Ureter (tissue), 1 donor: ENCODE results near the gene MMRN2. TPM values are rescaled to one million over a fixed set of nuclear protein-coding genes. Genes with fewer than 3 reads are reported as not detected.
"Not testable (repeated sequence)": the region's sequence is repeated elsewhere in the genome, so short reads cannot be mapped to it uniquely, and the experiment has no call there.

Experiments
- DNase-seq: peaks from one replicate; pipeline ENCODE4 v3.0.0-alpha.2; 2020; ENCODE audit warnings: low spot score
- total RNA-seq: library from RNA; stranded (reverse); gene quantifications from one replicate; pipeline ENCODE4 v1.2.4, GENCODE V29; 2023
- donor health status: DM: yes; HTN: yes; CAD: no.

The MMRN2 gene
- total RNA-seq, 1 donor from 2014 or later = 99.0 TPM

GRCh38 chr10:86941426-86941825 is 16.0 kb downstream of the MMRN2 start:
- peak; percentile 29 for DNase-seq

DNA sequence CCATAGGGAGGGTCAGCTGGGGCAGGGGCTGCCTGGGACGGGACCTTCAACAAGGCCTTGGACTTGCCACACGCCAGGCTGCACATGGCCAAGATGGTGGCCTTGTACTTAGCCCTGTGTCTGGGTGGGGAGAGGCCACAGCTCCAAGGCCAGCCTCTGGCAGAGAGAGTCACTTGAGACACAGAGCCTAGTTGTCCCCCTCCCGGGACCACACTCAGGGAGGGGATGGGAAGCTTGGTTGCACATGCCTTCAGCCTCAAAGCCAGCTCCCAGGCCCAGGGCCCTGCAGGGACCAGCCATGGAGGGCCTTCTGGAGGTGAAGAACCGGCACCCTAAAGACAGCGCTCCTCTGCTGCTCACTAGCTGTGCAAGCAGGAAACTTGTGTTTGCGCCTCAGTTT is 16.7 kb downstream of the MMRN2 start:
- DNase-seq = peak; percentile 32

- DNase-seq = peak; percentile 29
Observed at GRCh38 chr10:86940076-86940475, 17.3 kb downstream of the MMRN2 start.

DNA sequence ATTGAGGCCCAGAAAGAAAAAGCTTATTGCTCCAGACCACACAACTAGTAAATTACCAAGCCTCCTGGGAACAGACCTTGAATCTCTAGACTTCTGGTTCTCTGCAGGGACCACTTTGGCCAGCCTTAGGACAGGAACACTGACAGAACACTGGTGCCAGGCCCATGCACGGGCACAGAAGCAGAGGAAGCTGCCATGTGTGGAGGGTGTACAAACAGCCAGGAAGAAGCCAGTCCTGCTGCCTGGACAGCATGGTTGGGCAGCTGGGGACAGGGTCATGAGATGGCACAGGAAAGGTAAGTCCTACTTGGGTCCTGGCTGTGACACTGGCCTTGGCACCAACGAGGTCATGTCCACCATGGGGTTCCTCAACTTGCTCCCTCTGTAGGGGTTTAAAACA is 19.2 kb downstream of the MMRN2 start:
- no peak for DNase-seq

- no peak for DNase-seq
Observed at GRCh38 chr10:86937502-86938154, 19.8 kb downstream of the MMRN2 start.

- DNase-seq = no peak
Observed at GRCh38 chr10:86936661-86937501, 20.5 kb downstream of the MMRN2 start.

GRCh38 chr10:86934162-86934711 is 23.2 kb downstream of the MMRN2 start:
- DNase-seq = not testable (repeated sequence)

DNA sequence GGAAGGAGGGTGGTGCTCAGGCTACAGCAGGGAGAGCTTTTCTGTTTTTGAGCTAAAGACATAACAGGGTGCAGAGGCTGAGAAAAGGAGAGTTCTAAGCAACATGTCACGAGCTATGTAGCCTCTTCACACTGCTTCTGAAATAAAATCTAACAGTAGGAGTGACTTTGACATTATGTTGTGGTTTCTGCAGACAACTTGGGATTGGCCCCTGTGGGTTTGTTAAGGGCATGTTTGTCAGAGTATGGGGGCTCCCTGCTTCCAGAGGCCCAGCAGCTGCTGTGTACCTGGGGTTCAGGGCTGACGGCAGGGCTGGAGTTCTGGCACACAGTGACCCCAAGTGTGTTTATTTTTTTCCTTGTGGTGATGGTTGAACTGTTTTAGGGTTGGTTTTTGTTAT is 24.7 kb downstream of the MMRN2 start:
- no peak for DNase-seq

- no peak for DNase-seq
Observed at GRCh38 chr10:86931872-86932271, 25.5 kb downstream of the MMRN2 start.

- DNase-seq = no peak
Observed at GRCh38 chr10:86929468-86930380, 27.7 kb downstream of the MMRN2 start.

GRCh38 chr10:86922553-86922961 is 34.9 kb downstream of the MMRN2 start:
- no peak for DNase-seq

GRCh38 chr10:86918022-86918471 is 39.4 kb downstream of the MMRN2 start:
- no peak for DNase-seq

DNA sequence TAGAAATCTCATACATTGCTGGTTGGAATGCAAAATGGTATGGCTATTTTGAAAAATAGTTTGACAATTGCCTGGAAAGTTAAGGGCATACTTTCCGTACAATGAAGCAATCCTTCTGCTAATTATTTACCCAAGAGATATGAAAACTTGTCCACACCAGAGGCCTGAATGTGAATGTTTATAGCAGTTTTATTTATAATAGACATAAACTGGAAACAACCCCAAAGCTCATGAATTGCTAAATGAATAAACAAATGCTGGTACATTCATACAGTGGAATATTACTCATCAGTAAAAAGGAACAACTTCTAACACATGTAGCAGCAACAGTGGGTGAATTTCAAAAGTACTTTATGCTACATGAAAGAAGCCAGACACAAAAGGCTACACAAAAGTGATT is 42.7 kb downstream of the MMRN2 start:
- DNase-seq = no peak

GRCh38 chr10:86905429-86905828 is 52.0 kb downstream of the MMRN2 start:
- DNase-seq = no peak

DNA sequence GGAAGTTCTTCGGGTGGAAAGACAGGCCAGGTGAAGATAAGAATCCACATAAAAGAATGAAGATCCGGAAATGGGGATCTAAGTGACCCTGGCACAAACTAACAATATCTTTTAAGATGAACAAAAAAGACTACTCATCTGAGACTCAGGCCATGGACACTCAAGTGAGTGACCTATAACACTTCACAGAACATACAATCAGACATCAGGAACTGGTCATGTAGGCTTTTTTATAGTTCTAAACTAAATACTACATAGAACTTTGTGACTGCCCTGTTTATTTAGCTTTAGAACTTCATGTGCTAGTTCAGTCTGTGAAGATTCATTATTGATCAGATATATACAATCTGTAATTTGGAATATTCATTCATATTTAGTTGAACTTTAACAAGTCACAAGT is 52.8 kb downstream of the MMRN2 start:
- DNase-seq = no peak

DNA sequence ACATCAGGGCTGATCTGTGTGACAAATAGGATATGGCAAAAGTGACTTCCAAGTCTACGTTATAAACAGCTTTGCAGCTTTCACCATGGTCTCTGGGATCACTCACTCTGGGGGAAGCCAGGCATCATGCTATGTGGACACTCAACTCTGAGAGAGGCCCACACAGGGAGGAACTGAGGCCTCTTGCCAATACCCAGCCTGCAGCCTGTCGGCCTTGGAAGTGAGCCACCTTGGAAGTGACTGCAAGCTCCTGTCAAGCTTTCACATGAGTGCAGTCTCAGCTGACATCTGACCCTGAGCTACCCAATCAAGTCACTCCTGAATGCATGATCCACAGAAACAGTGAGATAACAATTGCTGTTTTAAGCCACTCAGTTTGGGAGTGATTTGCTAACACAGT is 56.5 kb downstream of the MMRN2 start:
- DNase-seq = peak; percentile 59

DNA sequence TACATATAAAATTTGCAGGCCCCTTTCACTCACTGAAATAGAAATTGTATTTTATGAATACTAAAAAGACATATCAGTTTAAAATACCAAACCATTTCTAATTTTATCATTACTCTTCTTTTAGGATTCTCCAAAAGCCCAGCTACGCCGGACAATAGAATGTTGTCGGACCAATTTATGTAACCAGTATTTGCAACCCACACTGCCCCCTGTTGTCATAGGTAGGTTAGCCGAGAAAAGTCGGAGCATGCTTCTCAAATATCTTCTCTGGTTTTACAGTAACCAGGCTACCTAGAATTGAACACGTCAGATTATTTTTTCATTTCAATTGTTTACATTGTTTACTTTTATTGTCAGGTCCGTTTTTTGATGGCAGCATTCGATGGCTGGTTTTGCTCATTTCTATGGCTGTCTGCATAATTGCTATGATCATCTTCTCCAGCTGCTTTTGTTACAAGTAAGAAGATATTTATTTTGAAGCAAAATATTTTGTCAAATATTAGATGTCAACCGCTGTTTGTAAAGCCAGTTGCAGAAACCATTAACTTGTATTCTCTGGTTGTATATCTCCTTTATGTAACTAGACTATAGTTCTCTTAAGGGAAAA is 57.6 kb downstream of the MMRN2 start:
- peak; percentile 77 for DNase-seq

GRCh38 chr10:86899132-86899531 is 58.3 kb downstream of the MMRN2 start:
- DNase-seq = no peak

DNA sequence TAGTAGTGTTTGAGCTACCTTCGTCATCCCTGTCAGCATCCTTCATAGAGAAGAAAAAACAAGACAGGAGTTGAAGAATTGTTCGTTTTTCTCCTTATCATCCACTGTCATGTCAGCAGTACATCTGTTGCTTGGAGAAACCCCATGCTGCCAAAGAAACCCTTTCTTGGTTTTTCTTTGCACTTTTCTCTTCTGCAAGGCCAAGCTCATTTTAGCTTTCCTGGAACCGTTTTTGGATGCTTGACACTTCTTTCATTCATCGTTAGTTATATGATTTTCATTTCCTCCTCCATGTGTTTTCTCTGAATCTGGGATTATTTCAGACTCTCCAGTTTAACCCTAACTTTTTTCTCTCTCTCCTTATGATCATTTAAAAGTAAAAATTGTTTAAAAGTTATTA is 58.9 kb downstream of the MMRN2 start:
- no peak for DNase-seq

GRCh38 chr10:86889997-86890396 is 67.4 kb downstream of the MMRN2 start:
- DNase-seq = no peak
